B cell (primary cell): ENCODE measurements around the gene SCN8A. TPM values are rescaled to one million over a fixed set of nuclear protein-coding genes. Genes with fewer than 3 reads are reported as not detected.

Experiments used
- ATAC-seq: fragments of 200-7000 bp; cut with Tn5 transposase; one replicate; pipeline ENCODE4 v1.10.0; 2021; ENCODE audit warnings: low read depth, mild to moderate bottlenecking, moderate number of reproducible peaks, moderate library complexity
- CTCF ChIA-PET: fragments of 350-600 bp; sonication (Branson Sonifier 250); formaldehyde crosslinking; loops from one replicate; lab custom pipeline; 2021; ENCODE audit warnings: antibody characterized with exemption, inconsistent platforms; lab: Charles Lee
- POLR2A ChIA-PET: fragments of 350-600 bp; sonication (Branson Sonifier 250); formaldehyde crosslinking; loops from one replicate; lab custom pipeline; 2021; ENCODE audit warnings: antibody characterized with exemption; lab: Charles Lee
- DNase-seq: peaks from one replicate; pipeline ENCODE4 v3.0.0; 2013
- H2AFZ ChIP-seq: 2 replicates; pipeline ENCODE4 v1.6.1; 2012; ENCODE audit warnings: mild to moderate bottlenecking, low read depth, low read length; ENCODE audit not compliant: insufficient read depth, poor library complexity, severe bottlenecking
- H3K27ac ChIP-seq, 2 donors: 1 replicate in 1 of 2; 2 replicates in 1 of 2; pipeline ENCODE4 v1.5.1; 2012 to 2013; ENCODE audit warnings: low read length in 2 of 2, mild to moderate bottlenecking in 2 of 2, moderate library complexity in 1 of 2
- H3K27me3 ChIP-seq, 4 experiments: fragments of 200-600 bp in 1 of 4; sonication (generic) in 1 of 4; replicated peaks in 1 of 4; 1 replicate in 2 of 4; 2 replicates in 2 of 4; pipeline versions ENCODE4 v1.6.1 to v1.7.0; 2013 to 2016; ENCODE audit warnings: low read length in 3 of 4, mild to moderate bottlenecking in 2 of 4, mixed read lengths in 1 of 4, moderate library complexity in 1 of 4; ENCODE audit not compliant: insufficient read depth in 4 of 4, control insufficient read depth in 3 of 4; ENCODE audit errors: control extremely low read depth in 1 of 4
- H3K36me3 ChIP-seq, 2 experiments: replicated peaks in 1 of 2; 1 replicate in 1 of 2; 2 replicates in 1 of 2; pipeline versions ENCODE4 v1.6.1 to v1.7.1; 2013; ENCODE audit warnings: low read length in 1 of 2; ENCODE audit not compliant: insufficient read depth in 2 of 2, control insufficient read depth in 1 of 2; ENCODE audit errors: control extremely low read depth in 1 of 2, extremely low read depth in 1 of 2
- H3K4me1 ChIP-seq, 2 donors: fragments of 200-600 bp in 1 of 2; sonication (generic) in 1 of 2; 1 replicate in 1 of 2; 2 replicates in 1 of 2; pipeline versions ENCODE4 v1.5.1 to v1.6.1; 2013 to 2017; ENCODE audit warnings: low read length in 2 of 2; ENCODE audit not compliant: control insufficient read depth in 2 of 2, insufficient read depth in 2 of 2
- H3K4me2 ChIP-seq: replicated peaks from 2 replicates; pipeline ENCODE3; 2012; ENCODE audit warnings: mild to moderate bottlenecking, low read depth, low read length; ENCODE audit not compliant: poor library complexity, severe bottlenecking
- H3K4me3 ChIP-seq, 5 experiments: fragments of 200-600 bp in 1 of 5; sonication (generic) in 1 of 5; 1 replicate in 3 of 5; 2 replicates in 2 of 5; pipeline versions ENCODE4 v1.5.1 to v1.7.0; 2011 to 2016; ENCODE audit warnings: low read length in 4 of 5, mild to moderate bottlenecking in 4 of 5, low read depth in 2 of 5, control low read depth in 1 of 5, moderate library complexity in 1 of 5; ENCODE audit not compliant: insufficient read depth in 1 of 5; ENCODE audit errors: control extremely low read depth in 1 of 5, extremely low read depth in 1 of 5
- H3K79me2 ChIP-seq: fragments of 200-600 bp; sonication (generic); one replicate; pipeline ENCODE4 v1.6.0; 2016; ENCODE audit warnings: low read length; ENCODE audit not compliant: control insufficient read depth, insufficient read depth
- H3K9ac ChIP-seq: fragments of 200-600 bp; sonication (generic); 2 replicates; pipeline ENCODE4 v1.6.1; 2017; ENCODE audit warnings: mild to moderate bottlenecking, low read length, moderate library complexity
- H3K9me3 ChIP-seq, 3 donors: one replicate each; pipeline versions ENCODE4 v1.6.1 to v1.7.1; 2013; ENCODE audit warnings: low read length in 2 of 3; ENCODE audit not compliant: control insufficient read depth in 2 of 3, insufficient read depth in 1 of 3; ENCODE audit errors: control extremely low read depth in 1 of 3
- H4K20me1 ChIP-seq: 2 replicates; pipeline ENCODE4 v1.6.0; 2012; ENCODE audit warnings: mild to moderate bottlenecking, low read length; ENCODE audit not compliant: insufficient read depth, control insufficient read depth, poor library complexity, severe bottlenecking
- H3K27ac Mint-ChIP-seq: one replicate; pipeline ENCODE4 v1.8.0; 2021; ENCODE audit warnings: mixed read lengths
- H3K27me3 Mint-ChIP-seq: one replicate; pipeline ENCODE4 v1.8.0; 2021; ENCODE audit warnings: mixed read lengths
- H3K4me1 Mint-ChIP-seq: one replicate; pipeline ENCODE4 v1.8.0; 2021; ENCODE audit warnings: mixed read lengths
- H3K4me3 Mint-ChIP-seq: one replicate; pipeline ENCODE4 v1.8.0; 2021; ENCODE audit warnings: mixed read lengths
- H3K9me3 Mint-ChIP-seq: one replicate; pipeline ENCODE4 v1.8.0; 2022; ENCODE audit warnings: mixed read lengths; ENCODE audit not compliant: insufficient read depth
- CTCF ChIP-seq: fragments of 200-600 bp; IDR thresholded peaks from one replicate; pipeline ENCODE4 v1.8.0; 2022; ENCODE audit warnings: antibody characterized with exemption, mild to moderate bottlenecking
- EZH2 ChIP-seq: IDR thresholded peaks from 2 replicates; pipeline ENCODE4 v1.6.1; 2012; ENCODE audit warnings: borderline replicate concordance, low read depth, mild to moderate bottlenecking, moderate library complexity, low read length; ENCODE audit not compliant: insufficient read depth, poor library complexity, severe bottlenecking
- WGBS: methylation state at CpG from one replicate; pipeline ENCODE4 v1.1.5; 2013; ENCODE audit warnings: missing lambda C conversion rate; ENCODE audit not compliant: insufficient coverage; 5-methylcytosine and 5-hydroxymethylcytosine counted together
- intact Hi-C: fragments of 100-400 bp; cut with micrococcal nuclease; formaldehyde crosslinking; loops from one replicate; pipeline ENCODE4 v1.10.0; 2022
- polyA plus RNA-seq: library from polyadenylated mRNA; depleted of rRNA; stranded (reverse); fragments of >200 nt; gene quantifications from 2 replicates; pipeline ENCODE4 v1.2.3, GENCODE V29; 2012
- total RNA-seq, 2 donors: library from RNA; stranded (reverse); fragments of 120-200 nt in 1 of 2; gene quantifications; 1 replicate in 1 of 2; 2 replicates in 1 of 2; pipeline versions ENCODE4 v1.2.3 to v1.2.4, GENCODE V29; 2013 to 2022

SCN8A gene
- total and polyA plus RNA-seq, 2 donors (not counting 1 experiment from before 2014, with no cell fraction given): 0.78 to 1.0 TPM

GRCh38 chr12:51850081-51850964 is 259.3 kb downstream of the SCN8A start:
- CTCF ChIA-PET: no interaction called here

More at GRCh38 chr12:51850081-51850964, 259.3 kb downstream of the SCN8A start:
- H3K4me3 Mint-ChIP-seq: peak overlapping the region; percentile 44
- TF ChIP-seq CTCF: no peak
- TF ChIP-seq EZH2: no peak
- peaks cover 0 to 53% (median 14%) of the 10 kb centered on the region in 4 experiments for H3K27me3 ChIP-seq
- H2AFZ ChIP-seq: no peak overlapping the region
- no peak overlapping the region for H3K9ac ChIP-seq
- POLR2A ChIA-PET: no interaction called here
- peaks cover 22 to 27% of the 10 kb centered on the region in 2 donors for H3K4me1 ChIP-seq
- no peak overlapping the region for H3K4me3 ChIP-seq
- H3K27me3 Mint-ChIP-seq: peaks cover 48% of the 10 kb centered on the region
- no peaks in the 10 kb centered on the region for H3K9me3 Mint-ChIP-seq
- H3K9me3 ChIP-seq: peaks cover 0 to 12% (median 0%) of the 10 kb centered on the region in 3 donors
- intact Hi-C loops: no loop called here
- no peak overlapping the region for H3K4me2 ChIP-seq
- DNase-seq (no peak), ATAC-seq (no peak)
- H3K27ac ChIP-seq: no peak overlapping the region
- H3K36me3 ChIP-seq: no peaks in the 10 kb centered on the region
- H3K27ac Mint-ChIP-seq: no peak overlapping the region
- no peaks in the 10 kb centered on the region for H4K20me1 ChIP-seq
- H3K79me2 ChIP-seq: no peaks in the 10 kb centered on the region
- 85% methylated on average over 7 of the region's 8 CpGs for WGBS
- H3K4me1 Mint-ChIP-seq: peaks cover 11% of the 10 kb centered on the region
